SK-N-SH treated with all-trans-retinoic acid at 6 μM for 48 hours (cell line): Measurements from ENCODE around the gene CCDC24.

Experiments
- ESRRG ChIP-seq: fragments of 250-450 bp; sonication (Bioruptor Pico); IDR thresholded peaks from 2 replicates; pipeline ENCODE4 v1.6.1; 2021; ENCODE audit warnings: mild to moderate bottlenecking
- OSR1 ChIP-seq: fragments of 250-450 bp; sonication (Bioruptor Pico); IDR thresholded peaks from 2 replicates; pipeline ENCODE4 v1.8.0; 2022; ENCODE audit warnings: moderate library complexity, mild to moderate bottlenecking, inconsistent platforms
- ZNF565 ChIP-seq: fragments of 450-650 bp; formaldehyde crosslinking; conservative IDR thresholded peaks from 2 replicates; pipeline ENCODE4 v1.5.0; 2020; ENCODE audit warnings: low read depth, mild to moderate bottlenecking, moderate library complexity

GRCh38 chr1:44040418-44040817 lies 49.0 kb downstream of the CCDC24 start:
- TF ChIP-seq ZNF565 (CRISPR knock-in tag) = no peak
- TF ChIP-seq OSR1 = no peak
- TF ChIP-seq ESRRG (CRISPR knock-in tag) = no peak
